Keratinocyte (primary cell): ENCODE data around the gene DAO. TPM values are rescaled to one million over a fixed set of nuclear protein-coding genes. Genes with fewer than 3 reads are reported as not detected.

ENCODE experiments used
- DNase-seq: peaks from one replicate; pipeline ENCODE4 v3.0.0-alpha.2; 2011; ENCODE audit warnings: low read depth, missing footprints, low spot score
- FAIRE-seq: peaks from 2 replicates; lab custom pipeline; 2011; peaks lifted over from hg19 to GRCh38; lab: Jason Lieb, UNC
- H2AFZ ChIP-seq: 2 replicates; pipeline ENCODE4 v1.6.0; 2012; ENCODE audit warnings: low read length, control low read depth, inconsistent platforms; ENCODE audit not compliant: control insufficient read depth
- H3K27ac ChIP-seq: 2 replicates; pipeline ENCODE4 v1.5.1; 2011; ENCODE audit warnings: low read length; ENCODE audit not compliant: control insufficient read depth, insufficient read depth
- H3K27me3 ChIP-seq: 3 replicates; pipeline ENCODE4 v1.6.0; 2011; ENCODE audit warnings: low read length; ENCODE audit not compliant: control insufficient read depth, insufficient read depth; ENCODE audit errors: extremely low read depth
- H3K36me3 ChIP-seq, 2 experiments: 2 replicates in 1 of 2; 3 replicates in 1 of 2; pipeline ENCODE4 v1.5.1; 2011; ENCODE audit warnings: low read length in 2 of 2, mild to moderate bottlenecking in 1 of 2; ENCODE audit not compliant: control insufficient read depth in 2 of 2, insufficient read depth in 2 of 2; ENCODE audit errors: extremely low read depth in 1 of 2
- H3K4me1 ChIP-seq: 3 replicates; pipeline ENCODE4 v1.5.1; 2011; ENCODE audit warnings: low read length; ENCODE audit not compliant: control insufficient read depth, insufficient read depth; ENCODE audit errors: extremely low read depth
- H3K4me2 ChIP-seq: 3 replicates; pipeline ENCODE4 v1.6.0; 2011; ENCODE audit warnings: low read depth, low read length; ENCODE audit not compliant: control insufficient read depth, insufficient read depth; ENCODE audit errors: extremely low read depth
- H3K4me3 ChIP-seq, 3 experiments: fragments of 200-600 bp in 1 of 3; sonication (generic) in 1 of 3; 2 replicates in 2 of 3; 3 replicates in 1 of 3; pipeline ENCODE4 v1.5.1; 2011 to 2016; ENCODE audit warnings: low read length in 3 of 3, mild to moderate bottlenecking in 3 of 3, control low read depth in 2 of 3, inconsistent platforms in 1 of 3, low read depth in 1 of 3, mixed read lengths in 1 of 3, mixed run types in 1 of 3, moderate library complexity in 1 of 3; ENCODE audit not compliant: control insufficient read depth in 2 of 3, insufficient read depth in 2 of 3; ENCODE audit errors: extremely low read depth in 1 of 3
- H3K79me2 ChIP-seq: 2 replicates; pipeline ENCODE4 v1.6.0; 2012; ENCODE audit warnings: low read length; ENCODE audit not compliant: control insufficient read depth, insufficient read depth
- H3K9ac ChIP-seq: 3 replicates; pipeline ENCODE4 v1.6.0; 2011; ENCODE audit warnings: low read length; ENCODE audit not compliant: control insufficient read depth, insufficient read depth; ENCODE audit errors: extremely low read depth
- H3K9me1 ChIP-seq: 3 replicates; pipeline ENCODE4 v1.6.0; 2011; ENCODE audit warnings: low read length; ENCODE audit not compliant: control insufficient read depth, insufficient read depth; ENCODE audit errors: extremely low read depth
- H3K9me3 ChIP-seq: 2 replicates; pipeline ENCODE4 v1.5.1; 2012; ENCODE audit warnings: low read depth, low read length; ENCODE audit not compliant: control insufficient read depth
- H4K20me1 ChIP-seq: 3 replicates; pipeline ENCODE4 v1.6.0; 2011; ENCODE audit warnings: low read length; ENCODE audit not compliant: control insufficient read depth, insufficient read depth; ENCODE audit errors: extremely low read depth
- CTCF ChIP-seq, 3 experiments: IDR thresholded peaks in 1 of 3; conservative IDR thresholded peaks in 1 of 3; optimal IDR thresholded peaks in 1 of 3; 2 replicates in 2 of 3; 3 replicates in 1 of 3; pipeline versions ENCODE3 to v1.5.1; 2011; ENCODE audit warnings: low read length in 3 of 3, mild to moderate bottlenecking in 3 of 3, moderate library complexity in 2 of 3, control low read depth in 1 of 3, inconsistent platforms in 1 of 3; ENCODE audit not compliant: insufficient read depth in 2 of 3; ENCODE audit errors: extremely low read depth in 1 of 3
- EZH2 ChIP-seq: IDR thresholded peaks from one replicate; pipeline ENCODE4 v1.6.1; 2012; ENCODE audit warnings: inconsistent platforms, mild to moderate bottlenecking, low read length, moderate library complexity
- dilution Hi-C: fragments of 300-500 bp; cut with MboI; formaldehyde crosslinking; loops from one replicate; pipeline ENCODE4 v1.7.0; 2020; ENCODE audit warnings: low sequenced_read_pairs; ENCODE audit not compliant: extremely low pct_ligation_motif_present
- polyA plus RNA-seq, 5 experiments: library from polyadenylated mRNA; depleted of rRNA in 3 of 5; stranded (reverse) in 3 of 5; stranded (forward) in 1 of 5; unstranded in 1 of 5; fragments of >200 nt; gene quantifications; 1 replicate in 1 of 5; 2 replicates in 3 of 5; 3 replicates in 1 of 5; pipeline versions ENCODE4 v1.2.1 to v1.2.3, GENCODE V29; 2011 to 2012; ENCODE audit warnings: missing spikeins in 2 of 5, low read depth in 1 of 5, low replicate concordance in 1 of 5

DAO gene
- polyA plus RNA-seq, 1 donor (not counting 4 experiments of a cell fraction or from before 2014, with no cell fraction given), result not detected

- TF ChIP-seq EZH2, result no peak
- TF ChIP-seq CTCF (optimal IDR thresholded peaks at IDR 0.05 in 1 of 3, IDR thresholded peaks at IDR 0.05 in 1 of 3, conservative IDR thresholded peaks at IDR 0.05 in 1 of 3; ENCODE audit: extremely low read depth in 1 of 3, insufficient read depth in 2 of 3, low read length in 3 of 3), result no peak
- peak; percentile 75 for FAIRE-seq
- H3K4me2 ChIP-seq, result peak overlapping the region; percentile 90
- no peak overlapping the region for H2AFZ ChIP-seq
- no peaks in the 10 kb centered on the region for H4K20me1 ChIP-seq
- no peaks in the 10 kb centered on the region for H3K9me1 ChIP-seq
- peaks cover 65% of the 10 kb centered on the region for H3K79me2 ChIP-seq
- H3K9ac ChIP-seq, result peak overlapping the region; percentile 73
- DNase-seq, result no peak
- H3K36me3 ChIP-seq, result peaks cover 15 to 51% of the 10 kb centered on the region in 2 experiments
- dilution Hi-C loops, result no loop called here
- H3K4me1 ChIP-seq, result peaks cover 57% of the 10 kb centered on the region
- H3K9me3 ChIP-seq, result no peaks in the 10 kb centered on the region
- H3K27me3 ChIP-seq, result no peaks in the 10 kb centered on the region
- H3K4me3 ChIP-seq, result peak overlapping the region in 2 of 3 experiments; percentile 53 to 59
- peak overlapping the region; percentile 90 for H3K27ac ChIP-seq
Observed at GRCh38 chr12:108833355-108833733, 46.5 kb upstream of the DAO start.

GRCh38 chr12:108833757-108834472 lies 46.0 kb upstream of the DAO start:
- Histone ChIP-seq H3K36me3 (peaks cover 15 to 48% of the 10 kb centered on the region in 2 experiments), H3K4me3 (peak overlapping the region in 1 of 3 experiments; percentile 59), H2AFZ (no peak overlapping the region), H4K20me1 (no peaks in the 10 kb centered on the region), H3K9me1 (no peaks in the 10 kb centered on the region), H3K79me2 (peaks cover 62% of the 10 kb centered on the region), H3K4me1 (peaks cover 59% of the 10 kb centered on the region), H3K27me3 (no peaks in the 10 kb centered on the region), H3K27ac (peak overlapping the region; percentile 90), H3K4me2 (peak overlapping the region; percentile 90), H3K9ac (peak overlapping the region; percentile 73), H3K9me3 (no peaks in the 10 kb centered on the region)
- no peak for FAIRE-seq
- dilution Hi-C loops, result no loop called here
- no peak for DNase-seq
- TF ChIP-seq EZH2 (no peak), CTCF (optimal IDR thresholded peaks at IDR 0.05 in 1 of 3, IDR thresholded peaks at IDR 0.05 in 1 of 3, conservative IDR thresholded peaks at IDR 0.05 in 1 of 3; ENCODE audit: extremely low read depth in 1 of 3, insufficient read depth in 2 of 3, low read length in 3 of 3) (no peak)
